K562 treated with DMSO at 1 percent for 24 hours (cell line): Measurements from ENCODE around the gene EXD2. TPM values are rescaled to one million over a fixed set of nuclear protein-coding genes. Genes with fewer than 3 reads are reported as not detected.

ENCODE experiments used
- total RNA-seq: library from RNA; unstranded; fragments of 300-600 nt; gene quantifications from 2 replicates; pipeline ENCODE4 v1.2.3, GENCODE V29; 2022; ENCODE audit warnings: low read depth; ENCODE audit not compliant: insufficient read depth

Gene EXD2, protein sequence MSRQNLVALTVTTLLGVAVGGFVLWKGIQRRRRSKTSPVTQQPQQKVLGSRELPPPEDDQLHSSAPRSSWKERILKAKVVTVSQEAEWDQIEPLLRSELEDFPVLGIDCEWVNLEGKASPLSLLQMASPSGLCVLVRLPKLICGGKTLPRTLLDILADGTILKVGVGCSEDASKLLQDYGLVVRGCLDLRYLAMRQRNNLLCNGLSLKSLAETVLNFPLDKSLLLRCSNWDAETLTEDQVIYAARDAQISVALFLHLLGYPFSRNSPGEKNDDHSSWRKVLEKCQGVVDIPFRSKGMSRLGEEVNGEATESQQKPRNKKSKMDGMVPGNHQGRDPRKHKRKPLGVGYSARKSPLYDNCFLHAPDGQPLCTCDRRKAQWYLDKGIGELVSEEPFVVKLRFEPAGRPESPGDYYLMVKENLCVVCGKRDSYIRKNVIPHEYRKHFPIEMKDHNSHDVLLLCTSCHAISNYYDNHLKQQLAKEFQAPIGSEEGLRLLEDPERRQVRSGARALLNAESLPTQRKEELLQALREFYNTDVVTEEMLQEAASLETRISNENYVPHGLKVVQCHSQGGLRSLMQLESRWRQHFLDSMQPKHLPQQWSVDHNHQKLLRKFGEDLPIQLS
- 5.6 and 6.2 TPM in 2 replicates for total RNA-seq

DNA sequence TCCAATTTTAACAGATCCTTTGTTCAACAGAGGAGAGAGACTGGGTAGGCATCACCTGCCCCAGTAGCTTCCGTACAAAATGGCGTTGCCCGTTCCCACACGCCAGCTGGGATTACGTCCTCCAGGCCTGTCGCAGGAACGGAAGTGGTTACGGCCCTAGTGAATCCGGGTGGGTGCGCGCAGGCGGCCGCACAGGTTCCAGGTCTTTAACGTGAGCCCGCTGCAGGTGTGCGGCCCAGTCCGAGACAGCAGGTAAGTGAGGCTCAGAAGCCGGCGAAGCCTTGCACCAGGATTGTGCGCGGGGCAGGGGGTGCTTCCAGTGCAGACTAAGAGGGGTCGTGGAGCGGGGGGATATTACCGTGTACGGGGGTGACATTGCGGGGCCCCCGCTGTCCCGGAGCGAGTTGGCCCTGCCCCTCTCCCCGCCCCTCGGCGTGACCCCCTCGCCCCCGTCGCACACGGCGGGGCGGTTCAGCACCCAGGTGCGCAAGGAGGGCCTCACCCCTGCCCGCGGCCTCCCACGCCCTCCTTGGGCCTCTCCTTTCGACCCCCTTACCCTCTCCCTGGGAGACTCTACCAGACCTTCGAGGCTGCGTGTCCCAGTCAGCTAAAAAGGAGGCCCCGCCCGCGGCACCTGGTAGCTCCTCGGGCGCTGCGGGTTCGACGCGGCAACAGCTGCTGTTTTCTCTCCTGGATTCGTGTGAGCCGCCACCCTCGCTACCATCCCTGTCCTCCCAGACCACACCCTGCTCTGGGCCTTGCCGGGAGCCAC is at the start of gene EXD2:
Gene EXD2, plus strand, starts transcription at position 159 of the 772 bp plus-strand sequence. CDS start 17,973 bp downstream, outside the sequence.

DNA sequence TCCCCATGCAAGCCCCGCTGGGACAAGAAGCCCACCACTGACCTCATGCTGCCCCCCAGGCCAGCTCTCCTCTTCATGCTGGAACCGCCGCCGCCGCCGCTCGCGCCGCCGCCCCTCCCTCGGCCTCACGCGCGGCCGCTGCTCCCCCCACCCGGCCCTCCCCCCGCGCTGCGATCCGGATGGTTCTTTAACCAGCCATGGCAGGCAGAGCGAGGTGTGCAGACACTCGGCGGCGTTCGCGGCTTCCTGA is 38.5 kb upstream of the EXD2 start, which contains the start of gene DCAF5:
Gene DCAF5, minus strand, starts transcription at position 218 of the 250 bp plus-strand sequence. Its CDS starts 141 bp downstream, at position 77.

DNA sequence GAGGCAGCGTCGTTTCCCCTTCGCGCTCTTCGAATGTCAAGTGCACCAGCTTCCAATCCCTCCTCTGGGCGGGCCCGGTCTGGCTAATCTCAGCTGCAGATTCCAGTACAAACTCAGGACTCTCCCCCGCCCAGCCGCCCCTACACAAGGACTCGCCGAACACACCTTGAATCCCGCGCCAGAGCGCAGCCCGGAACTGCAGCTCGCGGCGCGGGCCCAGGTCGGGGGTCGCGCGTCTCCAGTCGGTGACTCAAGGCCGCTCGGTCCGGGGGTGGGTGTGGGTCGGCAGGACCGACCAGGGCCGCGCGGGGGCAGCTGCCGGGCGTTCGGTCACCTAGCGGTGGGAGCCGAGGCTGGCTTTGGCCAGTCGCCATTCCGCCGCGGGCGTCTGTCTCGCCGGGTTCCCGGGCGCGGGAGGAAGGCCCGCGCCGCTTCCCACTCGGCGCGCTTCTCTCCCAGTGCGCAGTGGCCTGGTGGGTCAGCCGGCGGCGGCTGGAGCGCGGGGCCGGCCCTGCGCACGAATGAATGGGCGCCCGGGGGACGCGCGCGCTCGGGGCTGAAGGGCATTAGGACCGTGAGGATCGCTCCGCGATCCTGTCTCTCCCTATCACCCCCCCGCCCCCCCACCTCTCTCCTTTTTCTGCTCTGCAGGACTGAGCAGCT is 68.4 kb downstream of the EXD2 start, which contains the start of gene GALNT16:
Gene GALNT16, plus strand, starts transcription at position 632 of the 663 bp plus-strand sequence. CDS start 133 bp downstream, outside the sequence.

Other genes with a start within 250 kb of the EXD2 start
- 70.9 and 73.0 TPM in 2 replicates for gene ACTN1, start 212.2 kb upstream of the EXD2 start, total RNA-seq
- gene DCAF5, start 38.4 kb upstream of the EXD2 start, total RNA-seq: 24.4 and 26.0 TPM in 2 replicates
- not detected in 2 replicates for gene GALNT16, start 68.7 kb downstream of the EXD2 start, total RNA-seq
- gene ERH, start 206.8 kb downstream of the EXD2 start, total RNA-seq: 97.4 and 108 TPM in 2 replicates
- gene SLC39A9, start 207.2 kb downstream of the EXD2 start, total RNA-seq: 23.9 and 26.9 TPM in 2 replicates